Body of pancreas (tissue), 4 donors: Measurements from ENCODE around the gene NEMF.
A peak's percentile ranks its signal among the peaks of the same experiment; 100 is the strongest.

Experiments
- CTCF ChIP-seq, 7 experiments: fragments of 450-650 bp in 4 of 7; fragments of 200-600 bp in 3 of 7; sonication (generic) in 3 of 7; IDR thresholded peaks; one replicate each; pipeline ENCODE4 v1.5.1; 2016 to 2019; ENCODE audit warnings: antibody characterized with exemption in 7 of 7
- POLR2A ChIP-seq, 3 donors: fragments of 450-650 bp; IDR thresholded peaks; one replicate each; pipeline ENCODE4 v1.6.1; 2016; ENCODE audit warnings: antibody characterized with exemption in 3 of 3, mild to moderate bottlenecking in 2 of 3

GRCh38 chr14:49892636-49893308, 40.2 kb upstream of the NEMF start, which contains the start of gene ARF6:
- TF ChIP-seq POLR2A (IDR thresholded peaks at IDR 0.05) (peak; percentile 92 to 97 (median 96)), CTCF (IDR thresholded peaks at IDR 0.05) (peak in 2 of 7 experiments; percentile 38 to 42)
